HepG2 (cell line): ENCODE data around the gene SYNE3. TPM values are rescaled to one million over a fixed set of nuclear protein-coding genes. Genes with fewer than 3 reads are reported as not detected.
A peak's percentile ranks its signal among the peaks of the same experiment; 100 is the strongest.

Source experiments
- ARID4A ChIP-seq: sonication (generic); formaldehyde crosslinking; IDR thresholded peaks from 2 replicates; pipeline ENCODE4 v1.5.0; 2020; ENCODE audit warnings: mild to moderate bottlenecking, missing genetic modification reagents, borderline replicate concordance
- ASH2L ChIP-seq: fragments of 300-600, 200-600 bp; sonication (generic); IDR thresholded peaks from 2 replicates; pipeline ENCODE4 v1.7.0; 2017; ENCODE audit warnings: low read depth, mild to moderate bottlenecking, moderate library complexity, mixed read lengths, low read length; ENCODE audit not compliant: insufficient read length
- BCL3 ChIP-seq: sonication (generic); formaldehyde crosslinking; IDR thresholded peaks from 2 replicates; pipeline ENCODE4 v1.5.1; 2020; ENCODE audit warnings: mild to moderate bottlenecking, missing genetic modification reagents, moderate library complexity
- DPF2 ChIP-seq: sonication (generic); formaldehyde crosslinking; IDR thresholded peaks from 2 replicates; pipeline ENCODE4 v1.4.0; 2020; ENCODE audit warnings: mild to moderate bottlenecking, low read depth, missing genetic modification reagents, borderline replicate concordance
- ELF3 ChIP-seq: IDR thresholded peaks from 2 replicates; pipeline ENCODE4 v1.6.1; 2016; ENCODE audit warnings: missing genetic modification reagents, missing compliant biosample characterization
- ETV6 ChIP-seq: sonication (generic); formaldehyde crosslinking; conservative IDR thresholded peaks from 2 replicates; pipeline ENCODE4 v1.4.0; 2020; ENCODE audit warnings: missing genetic modification reagents
- HNF1B ChIP-seq: sonication (generic); formaldehyde crosslinking; IDR thresholded peaks from 2 replicates; pipeline ENCODE4 v1.5.1; 2020; ENCODE audit warnings: mild to moderate bottlenecking, moderate library complexity, missing genetic modification reagents
- HNRNPL ChIP-seq: fragments of 200-400 bp; formaldehyde crosslinking; IDR thresholded peaks from 2 replicates; pipeline ENCODE4 v1.6.1; 2017; ENCODE audit warnings: mild to moderate bottlenecking, low read depth, low read length
- KDM2A ChIP-seq: sonication (generic); formaldehyde crosslinking; IDR thresholded peaks from 2 replicates; pipeline ENCODE4 v1.4.0; 2020; ENCODE audit warnings: low read depth, missing genetic modification reagents, borderline replicate concordance
- PITX1 ChIP-seq: sonication (generic); formaldehyde crosslinking; IDR thresholded peaks from 2 replicates; pipeline ENCODE4 v1.5.1; 2020; ENCODE audit warnings: mild to moderate bottlenecking, missing genetic modification reagents
- RORA ChIP-seq: sonication (generic); formaldehyde crosslinking; IDR thresholded peaks from 2 replicates; pipeline ENCODE4 v1.5.0; 2020; ENCODE audit warnings: mild to moderate bottlenecking, missing genetic modification reagents, moderate library complexity
- SALL1 ChIP-seq: sonication (generic); formaldehyde crosslinking; IDR thresholded peaks from 2 replicates; pipeline ENCODE4 v1.8.0; 2022; ENCODE audit warnings: mild to moderate bottlenecking, missing genetic modification reagents
- TCF12 ChIP-seq, 2 experiments: fragments of 450-650 bp in 1 of 2; sonication (generic) in 1 of 2; formaldehyde crosslinking in 1 of 2; IDR thresholded peaks; 2 replicates each; pipeline versions ENCODE4 v1.6.1 to v1.8.0; 2017 to 2022; ENCODE audit warnings: antibody characterized with exemption in 1 of 2, mild to moderate bottlenecking in 1 of 2, missing genetic modification reagents in 1 of 2, moderate library complexity in 1 of 2
- TMF1 ChIP-seq: sonication (generic); formaldehyde crosslinking; IDR thresholded peaks from 2 replicates; pipeline ENCODE4 v1.8.1; 2022; ENCODE audit warnings: low read depth, missing genetic modification reagents
- ZBTB25 ChIP-seq: IDR thresholded peaks from 2 replicates; pipeline ENCODE4 v1.6.1; 2018; ENCODE audit warnings: missing genetic modification reagents
- ZFP36L2 ChIP-seq: sonication (generic); formaldehyde crosslinking; IDR thresholded peaks from 2 replicates; pipeline ENCODE4 v1.4.0; 2020; ENCODE audit warnings: missing genetic modification reagents
- ZFYVE20 ChIP-seq: sonication (generic); formaldehyde crosslinking; IDR thresholded peaks from 2 replicates; pipeline ENCODE4 v1.8.0; 2023; ENCODE audit warnings: low read depth, mild to moderate bottlenecking, moderate library complexity, missing genetic modification reagents, borderline replicate concordance
- ZNF331 ChIP-seq: sonication (generic); formaldehyde crosslinking; IDR thresholded peaks from 2 replicates; pipeline ENCODE4 v1.4.0; 2020; ENCODE audit warnings: missing genetic modification reagents
- ZNF501 ChIP-seq: sonication (generic); formaldehyde crosslinking; IDR thresholded peaks from 2 replicates; pipeline ENCODE4 v1.5.1; 2020; ENCODE audit warnings: mild to moderate bottlenecking, moderate library complexity, missing genetic modification reagents
- polyA plus RNA-seq, 8 experiments: library from polyadenylated mRNA; depleted of rRNA in 3 of 8; stranded (reverse) in 7 of 8; unstranded in 1 of 8; fragments of >200 nt; fragmentation: Illumina TruSeq in 4 of 8; extraction: Trizol in 4 of 8; gene quantifications; 2 replicates each; pipeline versions ENCODE4 v1.2.1 to v1.2.3, GENCODE V29; 2011 to 2016; ENCODE audit warnings: low read depth in 4 of 8, missing spikeins in 1 of 8, mixed read lengths in 1 of 8; ENCODE audit not compliant: insufficient read depth in 1 of 8
- total RNA-seq, 5 experiments: library from RNA; depleted of rRNA; stranded (reverse); fragments of >200 nt; fragmentation: Illumina TruSeq; extraction: Trizol; gene quantifications; 2 replicates each; pipeline ENCODE4 v1.2.3, GENCODE V29; 2016; ENCODE audit warnings: low read depth in 1 of 5

SYNE3 gene
- total and polyA plus RNA-seq, 2 of the 13 experiments (the other 11 are each of a cell fraction or from before 2014, with no cell fraction given) = 7.8 to 8.0 TPM

- TF ChIP-seq ZNF331 (peak; percentile 40; the same call in 1 of the 2 replicates), PITX1 (CRISPR knock-in tag) (peak; percentile 88), BCL3 (no peak), TCF12 (IDR thresholded peaks at IDR 0.05) (no peak), TCF12 (CRISPR knock-in tag; IDR thresholded peaks at IDR 0.05) (peak; percentile 79), HNF1B (CRISPR knock-in tag) (no peak), ZBTB25 (CRISPR knock-in tag) (0 out of 2 replicates have a peak, but pooled peaks have one; percentile 39), KDM2A (CRISPR knock-in tag) (peak; percentile 56; the same call in 1 of the 2 replicates), ASH2L (peak; percentile 57), ELF3 (peak; percentile 98), TMF1 (CRISPR knock-in tag) (no peak), RORA (CRISPR knock-in tag) (no peak), ETV6 (CRISPR knock-in tag) (peak; percentile 45; the same call in 1 of the 2 replicates), HNRNPL (0 out of 2 replicates have a peak, but pooled peaks have one; percentile 27), ZNF501 (CRISPR knock-in tag) (no peak), DPF2 (CRISPR knock-in tag) (peak; percentile 71; the same call in 1 of the 2 replicates), ZFYVE20 (CRISPR knock-in tag) (no peak), ARID4A (CRISPR knock-in tag) (peak; percentile 71; the same call in 1 of the 2 replicates), SALL1 (CRISPR knock-in tag) (peak; percentile 95), ZFP36L2 (CRISPR knock-in tag) (no peak)
Observed at GRCh38 chr14:95549656-95550585, 33.5 kb upstream of the SYNE3 start (continued).
